HEK293 (cell line): Measurements from ENCODE around the gene DDX46.

ENCODE experiments used
- CTCF ChIA-PET: fragments of 350-600 bp; formaldehyde crosslinking; extraction: SDS; loops from one replicate; lab custom pipeline; 2021; ENCODE audit warnings: antibody characterized with exemption; lab: Yijun Ruan, JAX
- POLR2A ChIA-PET: fragments of 300-600 bp; formaldehyde crosslinking; extraction: SDS; loops from one replicate; lab custom pipeline; 2020; ENCODE audit warnings: antibody characterized with exemption, inconsistent platforms; lab: Yijun Ruan, JAX
- H3K27ac ChIP-seq: fragments of 200-500 bp; sonication (Bioruptor generic); 2 replicates; pipeline ENCODE4 v1.5.1; 2014; ENCODE audit warnings: low read depth, low read length, control low read depth, inconsistent platforms; ENCODE audit errors: extremely low read depth
- H3K36me3 ChIP-seq, 2 experiments: fragments of 200-500 bp in 1 of 2; sonication (Bioruptor generic) in 1 of 2; 1 replicate in 1 of 2; 2 replicates in 1 of 2; pipeline ENCODE4 v1.5.1; 2014 to 2017; ENCODE audit warnings: inconsistent platforms in 2 of 2, low read length in 2 of 2; ENCODE audit not compliant: control insufficient read depth in 2 of 2, insufficient read depth in 1 of 2
- H3K4me1 ChIP-seq: fragments of 200-500 bp; sonication (Bioruptor generic); 2 replicates; pipeline ENCODE4 v1.5.1; 2014; ENCODE audit warnings: mild to moderate bottlenecking, low read length, inconsistent platforms; ENCODE audit not compliant: control insufficient read depth, insufficient read depth
- H3K4me3 ChIP-seq: 2 replicates; pipeline ENCODE4 v1.5.1; 2011; ENCODE audit warnings: low read depth, mild to moderate bottlenecking, control low read depth, low read length, moderate library complexity
- H3K9me3 ChIP-seq: fragments of 200-500 bp; sonication (Bioruptor generic); 2 replicates; pipeline ENCODE4 v1.5.1; 2014; ENCODE audit warnings: low read depth, low read length, inconsistent platforms; ENCODE audit not compliant: control insufficient read depth, insufficient read depth
- GLIS2 ChIP-seq: fragments of 450-650 bp; formaldehyde crosslinking; IDR thresholded peaks from 2 replicates; pipeline ENCODE4 v1.5.1; 2016; ENCODE audit warnings: missing biosample characterization, missing genetic modification characterization
- SCRT2 ChIP-seq: fragments of 450-650 bp; formaldehyde crosslinking; IDR thresholded peaks from 2 replicates; pipeline ENCODE4 v1.5.1; 2016; ENCODE audit warnings: missing biosample characterization, missing genetic modification characterization
- ZIC2 ChIP-seq: fragments of 450-650 bp; formaldehyde crosslinking; IDR thresholded peaks from 2 replicates; pipeline ENCODE4 v1.5.1; 2016; ENCODE audit warnings: missing biosample characterization, missing genetic modification characterization
- ZNF121 ChIP-seq: fragments of 450-650 bp; formaldehyde crosslinking; IDR thresholded peaks from 2 replicates; pipeline ENCODE4 v1.5.1; 2016; ENCODE audit warnings: missing biosample characterization, missing genetic modification characterization
- ZNF132 ChIP-seq: fragments of 450-650 bp; formaldehyde crosslinking; IDR thresholded peaks from 2 replicates; pipeline ENCODE4 v1.5.1; 2017; ENCODE audit warnings: missing biosample characterization, missing genetic modification characterization, borderline replicate concordance
- ZNF155 ChIP-seq: fragments of 450-650 bp; formaldehyde crosslinking; IDR thresholded peaks from 2 replicates; pipeline ENCODE4 v1.5.1; 2016; ENCODE audit warnings: missing biosample characterization, missing genetic modification characterization
- ZNF24 ChIP-seq: fragments of 450-650 bp; formaldehyde crosslinking; IDR thresholded peaks from 2 replicates; pipeline ENCODE4 v1.5.1; 2016; ENCODE audit warnings: missing biosample characterization, missing genetic modification characterization
- ZNF366 ChIP-seq: fragments of 450-650 bp; formaldehyde crosslinking; conservative IDR thresholded peaks from 2 replicates; pipeline ENCODE4 v1.5.1; 2016; ENCODE audit warnings: missing biosample characterization, missing genetic modification characterization
- ZNF561 ChIP-seq: fragments of 450-650 bp; IDR thresholded peaks from 2 replicates; pipeline ENCODE4 v1.5.1; 2018; ENCODE audit warnings: missing biosample characterization, missing genetic modification characterization, borderline replicate concordance
- ZNF600 ChIP-seq: fragments of 450-650 bp; formaldehyde crosslinking; IDR thresholded peaks from 2 replicates; pipeline ENCODE4 v1.5.1; 2016; ENCODE audit warnings: missing biosample characterization, missing genetic modification characterization
- ZNF677 ChIP-seq: fragments of 450-650 bp; IDR thresholded peaks from 2 replicates; pipeline ENCODE4 v1.5.0; 2018; ENCODE audit warnings: missing biosample characterization, mild to moderate bottlenecking, missing genetic modification characterization, moderate library complexity
- TF ChIP-seq, protein P1 (sequence below): fragments of 450-650 bp; formaldehyde crosslinking; IDR thresholded peaks from 2 replicates; pipeline ENCODE4 v1.5.1; 2016; ENCODE audit warnings: missing biosample characterization, missing genetic modification characterization
- TF ChIP-seq, protein P2 (sequence below): fragments of 450-650 bp; formaldehyde crosslinking; IDR thresholded peaks from 2 replicates; pipeline ENCODE4 v1.5.1; 2016; ENCODE audit warnings: missing biosample characterization, missing genetic modification characterization
- TF ChIP-seq, protein P3 (sequence below): fragments of 450-650 bp; formaldehyde crosslinking; IDR thresholded peaks from 2 replicates; pipeline ENCODE4 v1.5.1; 2016; ENCODE audit warnings: missing biosample characterization, missing genetic modification characterization
- TF ChIP-seq, protein P4 (sequence below): fragments of 450-650 bp; formaldehyde crosslinking; IDR thresholded peaks from 2 replicates; pipeline ENCODE4 v1.5.1; 2016; ENCODE audit warnings: missing biosample characterization, missing genetic modification characterization

DDX46 gene

DNA sequence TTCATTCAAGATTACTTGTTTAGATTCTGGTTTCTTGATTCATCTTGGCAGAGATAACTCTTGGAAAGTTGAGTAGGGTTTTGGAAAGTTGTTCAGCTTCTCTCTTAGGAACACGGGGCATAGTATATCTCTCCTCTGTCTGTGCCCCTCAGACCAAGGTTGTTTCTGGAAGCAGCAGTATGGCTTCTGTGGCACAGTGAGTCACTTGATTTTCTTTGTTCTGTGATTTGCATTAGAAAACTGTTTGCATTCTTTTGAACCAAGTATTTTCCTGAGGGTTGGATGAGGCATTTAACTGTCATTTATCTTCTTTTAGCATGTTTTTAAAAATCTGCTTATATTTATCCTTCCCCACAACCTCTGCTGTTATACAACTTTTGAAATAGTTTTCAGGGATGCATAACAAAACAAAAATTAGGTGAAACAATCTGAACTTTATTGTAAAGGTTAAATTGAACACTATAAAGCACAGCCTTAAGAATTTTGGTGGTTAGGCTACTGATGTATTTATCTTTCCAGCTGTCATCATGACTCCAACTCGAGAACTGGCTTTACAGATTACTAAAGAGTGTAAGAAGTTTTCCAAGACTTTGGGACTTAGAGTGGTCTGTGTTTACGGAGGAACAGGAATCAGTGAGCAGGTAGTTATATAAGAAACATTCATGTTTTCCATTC lies 26.5 kb downstream of the DDX46 start (continued):
- TF ChIP-seq, protein P1, sequence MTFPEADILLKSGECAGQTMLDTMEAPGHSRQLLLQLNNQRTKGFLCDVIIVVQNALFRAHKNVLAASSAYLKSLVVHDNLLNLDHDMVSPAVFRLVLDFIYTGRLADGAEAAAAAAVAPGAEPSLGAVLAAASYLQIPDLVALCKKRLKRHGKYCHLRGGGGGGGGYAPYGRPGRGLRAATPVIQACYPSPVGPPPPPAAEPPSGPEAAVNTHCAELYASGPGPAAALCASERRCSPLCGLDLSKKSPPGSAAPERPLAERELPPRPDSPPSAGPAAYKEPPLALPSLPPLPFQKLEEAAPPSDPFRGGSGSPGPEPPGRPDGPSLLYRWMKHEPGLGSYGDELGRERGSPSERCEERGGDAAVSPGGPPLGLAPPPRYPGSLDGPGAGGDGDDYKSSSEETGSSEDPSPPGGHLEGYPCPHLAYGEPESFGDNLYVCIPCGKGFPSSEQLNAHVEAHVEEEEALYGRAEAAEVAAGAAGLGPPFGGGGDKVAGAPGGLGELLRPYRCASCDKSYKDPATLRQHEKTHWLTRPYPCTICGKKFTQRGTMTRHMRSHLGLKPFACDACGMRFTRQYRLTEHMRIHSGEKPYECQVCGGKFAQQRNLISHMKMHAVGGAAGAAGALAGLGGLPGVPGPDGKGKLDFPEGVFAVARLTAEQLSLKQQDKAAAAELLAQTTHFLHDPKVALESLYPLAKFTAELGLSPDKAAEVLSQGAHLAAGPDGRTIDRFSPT (tag by site-specific recombination): no peak
- no peak for TF ChIP-seq ZNF132 (tag by site-specific recombination)
- TF ChIP-seq GLIS2 (tag by site-specific recombination): no peak
- no peak for TF ChIP-seq ZNF155 (tag by site-specific recombination)
- TF ChIP-seq, protein P2, sequence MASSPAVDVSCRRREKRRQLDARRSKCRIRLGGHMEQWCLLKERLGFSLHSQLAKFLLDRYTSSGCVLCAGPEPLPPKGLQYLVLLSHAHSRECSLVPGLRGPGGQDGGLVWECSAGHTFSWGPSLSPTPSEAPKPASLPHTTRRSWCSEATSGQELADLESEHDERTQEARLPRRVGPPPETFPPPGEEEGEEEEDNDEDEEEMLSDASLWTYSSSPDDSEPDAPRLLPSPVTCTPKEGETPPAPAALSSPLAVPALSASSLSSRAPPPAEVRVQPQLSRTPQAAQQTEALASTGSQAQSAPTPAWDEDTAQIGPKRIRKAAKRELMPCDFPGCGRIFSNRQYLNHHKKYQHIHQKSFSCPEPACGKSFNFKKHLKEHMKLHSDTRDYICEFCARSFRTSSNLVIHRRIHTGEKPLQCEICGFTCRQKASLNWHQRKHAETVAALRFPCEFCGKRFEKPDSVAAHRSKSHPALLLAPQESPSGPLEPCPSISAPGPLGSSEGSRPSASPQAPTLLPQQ (tag by site-specific recombination): no peak
- TF ChIP-seq ZNF561 (tag by site-specific recombination): no peak
- no peak for TF ChIP-seq ZIC2 (tag by site-specific recombination)
- TF ChIP-seq ZNF600 (tag by site-specific recombination): no peak
- no peak for TF ChIP-seq SCRT2 (tag by site-specific recombination)
- TF ChIP-seq ZNF366 (tag by site-specific recombination): no peak
- no peak for TF ChIP-seq ZNF24
- TF ChIP-seq ZNF677 (tag by site-specific recombination): no peak

DNA sequence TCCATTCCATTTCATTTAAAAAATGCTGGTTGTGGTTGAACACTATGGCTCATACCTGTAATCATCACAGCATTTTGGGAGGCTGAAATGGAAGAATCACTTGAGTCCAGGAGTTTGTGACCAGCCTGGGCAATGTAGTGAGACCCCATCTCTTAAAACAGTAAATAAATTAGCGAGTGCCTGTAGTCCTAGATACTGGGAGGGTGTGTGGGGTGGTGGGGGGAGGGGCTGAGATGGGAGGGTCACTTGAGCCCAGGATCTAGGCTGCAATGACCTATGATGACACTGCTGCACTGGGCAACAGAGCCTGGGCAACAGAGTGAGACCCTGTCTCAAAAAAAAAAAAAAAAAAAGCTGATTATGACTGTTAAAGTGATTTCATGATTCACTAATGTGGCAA lies 29.1 kb downstream of the DDX46 start:
- CTCF ChIA-PET: no interaction called here

More for the DNA sequence above, 29.1 kb downstream of the DDX46 start:
- Histone ChIP-seq H3K4me1 (no peaks in the 10 kb centered on the region), H3K4me3 (no peak overlapping the region), H3K27ac (no peak overlapping the region), H3K9me3 (no peaks in the 10 kb centered on the region), H3K36me3 (peaks cover 99 to 100% of the 10 kb centered on the region in 2 experiments)
- POLR2A ChIA-PET: interaction anchor here (1.2 kb wide), 1 partner anchor 9 kb away, joined by 3 read pairs; no protein-coding TSS in a partner anchor
- TF ChIP-seq, protein P3, sequence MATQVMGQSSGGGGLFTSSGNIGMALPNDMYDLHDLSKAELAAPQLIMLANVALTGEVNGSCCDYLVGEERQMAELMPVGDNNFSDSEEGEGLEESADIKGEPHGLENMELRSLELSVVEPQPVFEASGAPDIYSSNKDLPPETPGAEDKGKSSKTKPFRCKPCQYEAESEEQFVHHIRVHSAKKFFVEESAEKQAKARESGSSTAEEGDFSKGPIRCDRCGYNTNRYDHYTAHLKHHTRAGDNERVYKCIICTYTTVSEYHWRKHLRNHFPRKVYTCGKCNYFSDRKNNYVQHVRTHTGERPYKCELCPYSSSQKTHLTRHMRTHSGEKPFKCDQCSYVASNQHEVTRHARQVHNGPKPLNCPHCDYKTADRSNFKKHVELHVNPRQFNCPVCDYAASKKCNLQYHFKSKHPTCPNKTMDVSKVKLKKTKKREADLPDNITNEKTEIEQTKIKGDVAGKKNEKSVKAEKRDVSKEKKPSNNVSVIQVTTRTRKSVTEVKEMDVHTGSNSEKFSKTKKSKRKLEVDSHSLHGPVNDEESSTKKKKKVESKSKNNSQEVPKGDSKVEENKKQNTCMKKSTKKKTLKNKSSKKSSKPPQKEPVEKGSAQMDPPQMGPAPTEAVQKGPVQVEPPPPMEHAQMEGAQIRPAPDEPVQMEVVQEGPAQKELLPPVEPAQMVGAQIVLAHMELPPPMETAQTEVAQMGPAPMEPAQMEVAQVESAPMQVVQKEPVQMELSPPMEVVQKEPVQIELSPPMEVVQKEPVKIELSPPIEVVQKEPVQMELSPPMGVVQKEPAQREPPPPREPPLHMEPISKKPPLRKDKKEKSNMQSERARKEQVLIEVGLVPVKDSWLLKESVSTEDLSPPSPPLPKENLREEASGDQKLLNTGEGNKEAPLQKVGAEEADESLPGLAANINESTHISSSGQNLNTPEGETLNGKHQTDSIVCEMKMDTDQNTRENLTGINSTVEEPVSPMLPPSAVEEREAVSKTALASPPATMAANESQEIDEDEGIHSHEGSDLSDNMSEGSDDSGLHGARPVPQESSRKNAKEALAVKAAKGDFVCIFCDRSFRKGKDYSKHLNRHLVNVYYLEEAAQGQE: no peak
- TF ChIP-seq SCRT2 (tag by site-specific recombination) (no peak), ZNF121 (tag by site-specific recombination) (peak; percentile 93)
- TF ChIP-seq, protein P4, sequence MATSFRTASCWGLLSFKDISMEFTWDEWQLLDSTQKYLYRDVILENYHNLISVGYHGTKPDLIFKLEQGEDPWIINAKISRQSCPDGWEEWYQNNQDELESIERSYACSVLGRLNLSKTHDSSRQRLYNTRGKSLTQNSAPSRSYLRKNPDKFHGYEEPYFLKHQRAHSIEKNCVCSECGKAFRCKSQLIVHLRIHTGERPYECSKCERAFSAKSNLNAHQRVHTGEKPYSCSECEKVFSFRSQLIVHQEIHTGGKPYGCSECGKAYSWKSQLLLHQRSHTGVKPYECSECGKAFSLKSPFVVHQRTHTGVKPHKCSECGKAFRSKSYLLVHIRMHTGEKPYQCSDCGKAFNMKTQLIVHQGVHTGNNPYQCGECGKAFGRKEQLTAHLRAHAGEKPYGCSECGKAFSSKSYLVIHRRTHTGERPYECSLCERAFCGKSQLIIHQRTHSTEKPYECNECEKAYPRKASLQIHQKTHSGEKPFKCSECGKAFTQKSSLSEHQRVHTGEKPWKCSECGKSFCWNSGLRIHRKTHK (tag by site-specific recombination): no peak
